Mesenchymal stem cell (in vitro differentiated cells and primary cell): Measurements from ENCODE around the gene ARHGAP9.

Source experiments
- DNase-seq: peaks from one replicate; pipeline ENCODE4 v3.0.0-alpha.2; 2013
- H2AFZ ChIP-seq: one replicate; pipeline ENCODE4 v1.6.1; 2013; ENCODE audit warnings: low read depth, mild to moderate bottlenecking, control low read depth, inconsistent platforms, low read length, moderate library complexity
- H2AK5ac ChIP-seq: 2 replicates; pipeline ENCODE4 v1.6.1; 2013; ENCODE audit warnings: low read length, moderate library complexity, mild to moderate bottlenecking, inconsistent platforms; ENCODE audit not compliant: severe bottlenecking
- H2BK120ac ChIP-seq: one replicate; pipeline ENCODE4 v1.6.1; 2013; ENCODE audit warnings: low read depth, mild to moderate bottlenecking, inconsistent platforms, low read length, moderate library complexity
- H2BK12ac ChIP-seq, 2 experiments: one replicate each; pipeline ENCODE4 v1.6.1; 2013; ENCODE audit warnings: inconsistent platforms in 2 of 2, low read length in 2 of 2, mild to moderate bottlenecking in 2 of 2, moderate library complexity in 2 of 2, control low read depth in 1 of 2
- H2BK15ac ChIP-seq: one replicate; pipeline ENCODE4 v1.6.1; 2013; ENCODE audit warnings: mild to moderate bottlenecking, low read depth, inconsistent platforms; ENCODE audit not compliant: poor library complexity, severe bottlenecking
- H2BK5ac ChIP-seq: 2 replicates; pipeline ENCODE4 v1.6.1; 2013; ENCODE audit warnings: low read depth, mild to moderate bottlenecking, low read length, control low read depth, inconsistent platforms; ENCODE audit not compliant: poor library complexity, severe bottlenecking
- H3K14ac ChIP-seq, 2 experiments: one replicate each; pipeline ENCODE4 v1.6.1; 2013; ENCODE audit warnings: inconsistent platforms in 2 of 2, low read length in 2 of 2, control low read depth in 1 of 2, mild to moderate bottlenecking in 1 of 2, moderate library complexity in 1 of 2
- H3K18ac ChIP-seq, 2 experiments: one replicate each; pipeline ENCODE4 v1.6.1; 2013; ENCODE audit warnings: inconsistent platforms in 2 of 2, low read length in 2 of 2, control low read depth in 1 of 2, low read depth in 1 of 2, mild to moderate bottlenecking in 1 of 2
- H3K23ac ChIP-seq, 2 experiments: one replicate each; pipeline ENCODE4 v1.6.1; 2013; ENCODE audit warnings: inconsistent platforms in 2 of 2, low read length in 2 of 2, mild to moderate bottlenecking in 2 of 2, moderate library complexity in 2 of 2, control low read depth in 1 of 2
- H3K27ac ChIP-seq: 2 replicates; pipeline ENCODE4 v1.5.1; 2013; ENCODE audit warnings: mild to moderate bottlenecking, moderate library complexity, low read length, control low read depth, inconsistent platforms; ENCODE audit not compliant: poor library complexity, severe bottlenecking
- H3K27me3 ChIP-seq, 2 experiments: 2 replicates each; pipeline versions ENCODE4 v1.6.1 to v1.7.0; 2013; ENCODE audit warnings: low read length in 2 of 2, mild to moderate bottlenecking in 2 of 2, moderate library complexity in 2 of 2, control low read depth in 1 of 2, inconsistent platforms in 1 of 2; ENCODE audit not compliant: control insufficient read depth in 1 of 2, insufficient read depth in 1 of 2
- H3K36me3 ChIP-seq, 2 experiments: 2 replicates each; pipeline versions ENCODE4 v1.6.1 to v1.7.0; 2013; ENCODE audit warnings: low read length in 2 of 2, control low read depth in 1 of 2, inconsistent platforms in 1 of 2, low read depth in 1 of 2, mild to moderate bottlenecking in 1 of 2; ENCODE audit not compliant: insufficient read depth in 2 of 2, control insufficient read depth in 1 of 2
- H3K4ac ChIP-seq, 2 experiments: one replicate each; pipeline ENCODE4 v1.6.1; 2013; ENCODE audit warnings: inconsistent platforms in 2 of 2, low read length in 2 of 2, mild to moderate bottlenecking in 2 of 2, moderate library complexity in 2 of 2, control low read depth in 1 of 2, low read depth in 1 of 2
- H3K4me1 ChIP-seq: 2 replicates; pipeline ENCODE4 v1.6.1; 2013; ENCODE audit warnings: low read depth, low read length, control low read depth; ENCODE audit not compliant: control insufficient read depth, insufficient read depth
- H3K4me2 ChIP-seq: 2 replicates; pipeline ENCODE4 v1.6.1; 2013; ENCODE audit warnings: low read length, mild to moderate bottlenecking, inconsistent platforms; ENCODE audit not compliant: poor library complexity, severe bottlenecking
- H3K4me3 ChIP-seq, 2 experiments: 2 replicates each; pipeline versions ENCODE4 v1.5.1 to v1.7.0; 2013; ENCODE audit warnings: low read length in 2 of 2, mild to moderate bottlenecking in 2 of 2, control low read depth in 1 of 2, low read depth in 1 of 2; ENCODE audit not compliant: insufficient read depth in 1 of 2
- H3K79me1 ChIP-seq: replicated peaks from 2 replicates; pipeline ENCODE4 v1.6.1; 2013; ENCODE audit warnings: mild to moderate bottlenecking, control low read depth, low read length, inconsistent platforms; ENCODE audit not compliant: poor library complexity, severe bottlenecking
- H3K9ac ChIP-seq: 2 replicates; pipeline ENCODE4 v1.7.0; 2013; ENCODE audit warnings: mild to moderate bottlenecking, low read length, moderate library complexity
- H3K9me3 ChIP-seq: 2 replicates; pipeline ENCODE4 v1.7.0; 2013; ENCODE audit warnings: mild to moderate bottlenecking, low read length; ENCODE audit not compliant: control insufficient read depth
- H4K8ac ChIP-seq: one replicate; pipeline ENCODE4 v1.6.1; 2013; ENCODE audit warnings: inconsistent platforms, mild to moderate bottlenecking, low read length, moderate library complexity
- H4K91ac ChIP-seq: one replicate; pipeline ENCODE4 v1.6.1; 2013; ENCODE audit warnings: mild to moderate bottlenecking, low read length, inconsistent platforms
- WGBS: methylation state at CpG from one replicate; pipeline ENCODE4 v1.1.7; 2013; ENCODE audit warnings: mixed read lengths; 5-methylcytosine and 5-hydroxymethylcytosine counted together

Gene ARHGAP9

DNA sequence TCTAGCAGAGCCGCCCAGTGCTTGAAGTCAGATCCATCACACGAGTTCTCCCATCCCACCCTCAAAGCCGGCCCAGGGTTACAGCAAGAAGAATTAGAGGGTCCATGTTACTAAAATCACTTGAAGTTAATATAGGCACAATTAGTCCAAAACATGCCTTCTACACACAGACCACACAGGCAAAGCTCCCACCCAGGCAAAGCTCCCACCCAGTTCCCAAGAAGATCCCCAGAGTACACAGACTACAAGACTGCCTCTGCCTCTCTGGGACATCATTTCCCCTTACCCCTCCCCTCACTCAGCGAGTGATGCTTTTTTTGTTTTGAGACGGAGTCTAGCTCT is 16.8 kb downstream of the ARHGAP9 start:
- Histone ChIP-seq H3K9ac (no peak overlapping the region), H3K4me2 (peak overlapping the region; percentile 13), H2BK5ac (no peak overlapping the region), H3K36me3 (no peaks in the 10 kb centered on the region), H3K4me3 (no peak overlapping the region), H4K91ac (no peak overlapping the region), H4K8ac (no peak overlapping the region), H3K27me3 (peaks cover 29 to 56% of the 10 kb centered on the region in 2 experiments), H3K9me3 (no peaks in the 10 kb centered on the region), H3K79me1 (peaks cover 2% of the 10 kb centered on the region), H3K27ac (no peak overlapping the region), H2BK120ac (no peak overlapping the region), H3K4ac (no peak overlapping the region), H3K14ac (no peak overlapping the region), H2AFZ (no peak overlapping the region), H2BK15ac (no peak overlapping the region), H3K18ac (no peak overlapping the region), H2AK5ac (no peak overlapping the region), H3K4me1 (peaks cover 12% of the 10 kb centered on the region), H2BK12ac (no peak overlapping the region), H3K23ac (no peak overlapping the region)
- DNase-seq = no peak
- 45% methylated on average over 4 of the region's 5 CpGs for WGBS

DNA sequence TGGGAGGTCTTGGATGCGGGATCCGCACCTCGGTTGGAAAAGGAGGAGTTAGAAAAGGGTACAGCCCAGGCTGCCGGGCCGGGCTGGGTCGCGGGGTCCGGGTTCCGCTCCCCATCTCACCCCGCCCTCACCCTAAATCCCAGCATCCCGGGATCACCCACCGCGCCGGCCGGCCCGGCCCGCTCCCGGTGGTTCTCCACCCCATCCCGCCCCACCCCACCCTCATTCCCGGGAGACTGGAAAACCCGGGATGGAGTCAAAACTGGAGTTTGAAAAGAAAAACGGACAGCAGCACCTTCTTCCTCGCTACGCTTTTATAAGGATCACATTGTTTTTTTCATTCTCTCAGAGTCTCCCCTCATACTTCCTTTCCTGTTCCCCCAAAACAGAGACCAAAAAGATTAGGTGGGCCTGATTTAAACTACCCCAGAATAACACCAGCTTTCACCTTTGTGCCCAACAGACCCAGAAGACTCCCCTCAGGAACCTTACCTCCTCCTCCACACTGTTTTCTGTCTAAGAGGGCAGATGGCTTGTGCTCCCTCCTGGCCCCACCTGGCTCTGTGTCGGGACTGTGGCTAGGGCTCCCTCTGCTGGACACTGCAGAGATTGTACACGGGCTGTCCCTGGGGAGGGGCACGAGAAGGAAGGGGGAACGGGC is 17.3 kb downstream of the ARHGAP9 start:
- Histone ChIP-seq H3K36me3 (no peaks in the 10 kb centered on the region), H3K27ac (peak overlapping the region; percentile 74), H3K4me3 (peak overlapping the region; percentile 68 to 82), H4K8ac (no peak overlapping the region), H2AK5ac (no peak overlapping the region), H3K27me3 (peaks cover 24 to 51% of the 10 kb centered on the region in 2 experiments), H4K91ac (no peak overlapping the region), H3K4ac (no peak overlapping the region), H3K4me2 (peak overlapping the region; percentile 99), H2BK120ac (no peak overlapping the region), H3K9me3 (no peaks in the 10 kb centered on the region), H3K9ac (peak overlapping the region; percentile 55), H3K23ac (no peak overlapping the region), H2BK12ac (peak overlapping the region in 1 of 2 experiments; percentile 12), H3K18ac (peak overlapping the region; percentile 29 to 97), H3K4me1 (peaks cover 12% of the 10 kb centered on the region), H2BK15ac (peak overlapping the region; percentile 57), H3K79me1 (peaks cover 2% of the 10 kb centered on the region), H3K14ac (no peak overlapping the region), H2AFZ (peak overlapping the region; percentile 23), H2BK5ac (no peak overlapping the region)
- WGBS = under 1% methylated on average over 24 of the region's 28 CpGs
- peak; percentile 93 for DNase-seq

DNA sequence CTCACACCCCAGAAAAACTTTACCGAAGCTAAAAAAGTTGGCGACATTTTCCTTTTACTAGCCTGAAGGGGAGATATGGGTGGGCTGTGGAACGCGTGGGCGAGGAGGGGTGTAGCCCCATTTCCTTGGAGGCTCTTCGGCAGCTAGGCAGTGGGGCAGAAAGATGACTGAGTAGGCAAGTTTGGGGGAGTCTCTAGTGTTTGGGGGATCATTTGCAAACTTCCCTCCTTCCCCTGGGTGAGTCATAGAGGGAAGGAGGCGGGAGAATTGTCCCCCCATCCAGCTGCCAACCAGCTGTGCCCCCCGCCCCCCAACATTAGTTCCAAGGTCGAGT is 17.8 kb downstream of the ARHGAP9 start:
- Histone ChIP-seq H3K9ac (peak overlapping the region; percentile 55), H3K14ac (no peak overlapping the region), H3K27me3 (peaks cover 19 to 46% of the 10 kb centered on the region in 2 experiments), H3K79me1 (peaks cover 2% of the 10 kb centered on the region), H4K91ac (no peak overlapping the region), H2BK12ac (peak overlapping the region; percentile 53 to 80), H2BK15ac (peak overlapping the region; percentile 19), H2BK120ac (no peak overlapping the region), H2AFZ (peak overlapping the region; percentile 23), H3K27ac (no peak overlapping the region), H3K36me3 (no peaks in the 10 kb centered on the region), H3K9me3 (no peaks in the 10 kb centered on the region), H3K4me1 (peaks cover 12% of the 10 kb centered on the region), H3K18ac (peak overlapping the region; percentile 65 to 97), H3K4me3 (peak overlapping the region; percentile 68 to 82), H2AK5ac (peak overlapping the region; percentile 26), H3K23ac (peak overlapping the region in 1 of 2 experiments; percentile 66), H4K8ac (peak overlapping the region; percentile 75), H3K4me2 (peak overlapping the region; percentile 99), H3K4ac (no peak overlapping the region), H2BK5ac (no peak overlapping the region)
- DNase-seq = no peak
- 0% methylated on average over 6 of the region's 9 CpGs for WGBS

DNA sequence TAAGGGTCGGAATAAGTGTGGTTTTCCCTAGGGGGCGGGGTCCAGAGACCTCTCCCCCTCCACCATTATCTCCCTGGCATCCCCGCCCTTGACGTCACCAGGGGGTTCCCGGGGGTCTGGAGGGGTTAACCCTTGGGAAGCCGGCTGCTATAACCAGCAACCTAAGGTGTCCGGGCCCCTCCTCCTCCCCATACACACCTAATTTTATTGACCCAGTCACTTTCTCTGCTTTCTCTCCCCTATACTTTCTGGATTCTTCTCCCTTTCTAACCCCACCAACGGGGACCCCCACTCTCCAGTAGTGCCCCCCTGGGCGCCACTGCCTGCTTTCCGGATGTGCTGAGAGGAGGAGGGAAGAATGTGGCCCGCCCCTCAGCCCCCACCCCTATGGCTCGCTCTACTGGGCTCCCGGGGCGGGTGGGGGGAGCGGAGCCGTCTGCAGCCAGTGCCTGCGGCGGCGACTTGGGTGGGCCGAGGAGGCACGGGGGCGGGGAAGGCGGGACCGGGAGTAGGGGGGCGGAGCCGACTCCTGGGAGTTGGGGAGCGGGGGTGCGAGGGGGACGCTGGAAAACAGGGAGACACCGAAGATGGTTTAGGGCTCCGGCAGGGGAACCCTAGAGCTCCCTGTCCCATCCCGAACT is 18.3 kb downstream of the ARHGAP9 start:
- Histone ChIP-seq H3K79me1 (peaks cover 2% of the 10 kb centered on the region), H3K4ac (no peak overlapping the region), H2AK5ac (no peak overlapping the region), H3K14ac (no peak overlapping the region), H3K4me3 (peak overlapping the region; percentile 68 to 82), H3K9ac (peak overlapping the region; percentile 59), H3K18ac (peak overlapping the region; percentile 65 to 97), H3K27me3 (peaks cover 17 to 46% of the 10 kb centered on the region in 2 experiments), H3K4me2 (peak overlapping the region; percentile 99), H2BK5ac (no peak overlapping the region), H2AFZ (no peak overlapping the region), H2BK12ac (no peak overlapping the region), H2BK15ac (no peak overlapping the region), H3K4me1 (peaks cover 12% of the 10 kb centered on the region), H3K36me3 (no peaks in the 10 kb centered on the region), H3K23ac (no peak overlapping the region), H4K91ac (no peak overlapping the region), H2BK120ac (no peak overlapping the region), H3K9me3 (no peaks in the 10 kb centered on the region), H4K8ac (no peak overlapping the region), H3K27ac (no peak overlapping the region)
- 0% methylated on average over 6 of the region's 32 CpGs for WGBS
- DNase-seq = peak; percentile 72
